ENCODE data around the gene CFI.
"Not testable (repeated sequence)": the region's sequence is repeated elsewhere in the genome, so short reads cannot be mapped to it uniquely, and the experiment has no call there.

CFI gene

GRCh38 chr4:109787807-109788206 lies 14.0 kb downstream of the CFI start:
- H3F3A ChIP-seq (ENCODE audit: insufficient read depth): no peaks in the 10 kb centered on the region
- no peak overlapping the region for H3K27ac ChIP-seq (ENCODE audit: low read depth, low read length)
- no peaks in the 10 kb centered on the region for H4K20me1 ChIP-seq (ENCODE audit: low read depth, low read length)
- no peaks in the 10 kb centered on the region for H3K36me3 ChIP-seq (ENCODE audit: low read length)
- H3K9me2 ChIP-seq (replicated peaks; ENCODE audit: insufficient read depth, low read length): no peaks in the 10 kb centered on the region
- H2AFZ ChIP-seq (ENCODE audit: low read depth, low read length, severe bottlenecking): no peak overlapping the region
- no peaks in the 10 kb centered on the region for H3K27me3 ChIP-seq (ENCODE audit: low read length)
- H3K4me2 ChIP-seq (ENCODE audit: low read depth, low read length, poor library complexity, severe bottlenecking): no peak overlapping the region
- H3K4me3 ChIP-seq (ENCODE audit: insufficient read depth, low read length, poor library complexity, severe bottlenecking): no peak overlapping the region
- no peak overlapping the region for H3K9ac ChIP-seq (ENCODE audit: low read length)
- H3K9me3 ChIP-seq (ENCODE audit: insufficient read depth, low read length): no peaks in the 10 kb centered on the region
- TF ChIP-seq EZH2phosphoT487 (conservative IDR thresholded peaks at IDR 0.05; ENCODE audit: low read length): no peak
- TF ChIP-seq, protein P1, sequence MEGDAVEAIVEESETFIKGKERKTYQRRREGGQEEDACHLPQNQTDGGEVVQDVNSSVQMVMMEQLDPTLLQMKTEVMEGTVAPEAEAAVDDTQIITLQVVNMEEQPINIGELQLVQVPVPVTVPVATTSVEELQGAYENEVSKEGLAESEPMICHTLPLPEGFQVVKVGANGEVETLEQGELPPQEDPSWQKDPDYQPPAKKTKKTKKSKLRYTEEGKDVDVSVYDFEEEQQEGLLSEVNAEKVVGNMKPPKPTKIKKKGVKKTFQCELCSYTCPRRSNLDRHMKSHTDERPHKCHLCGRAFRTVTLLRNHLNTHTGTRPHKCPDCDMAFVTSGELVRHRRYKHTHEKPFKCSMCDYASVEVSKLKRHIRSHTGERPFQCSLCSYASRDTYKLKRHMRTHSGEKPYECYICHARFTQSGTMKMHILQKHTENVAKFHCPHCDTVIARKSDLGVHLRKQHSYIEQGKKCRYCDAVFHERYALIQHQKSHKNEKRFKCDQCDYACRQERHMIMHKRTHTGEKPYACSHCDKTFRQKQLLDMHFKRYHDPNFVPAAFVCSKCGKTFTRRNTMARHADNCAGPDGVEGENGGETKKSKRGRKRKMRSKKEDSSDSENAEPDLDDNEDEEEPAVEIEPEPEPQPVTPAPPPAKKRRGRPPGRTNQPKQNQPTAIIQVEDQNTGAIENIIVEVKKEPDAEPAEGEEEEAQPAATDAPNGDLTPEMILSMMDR (IDR thresholded peaks at IDR 0.05; ENCODE audit: insufficient read depth, low read length, poor library complexity, severe bottlenecking): no peak
- no peaks in the 10 kb centered on the region for H3K79me2 ChIP-seq (ENCODE audit: insufficient read depth, low read length)

DNA sequence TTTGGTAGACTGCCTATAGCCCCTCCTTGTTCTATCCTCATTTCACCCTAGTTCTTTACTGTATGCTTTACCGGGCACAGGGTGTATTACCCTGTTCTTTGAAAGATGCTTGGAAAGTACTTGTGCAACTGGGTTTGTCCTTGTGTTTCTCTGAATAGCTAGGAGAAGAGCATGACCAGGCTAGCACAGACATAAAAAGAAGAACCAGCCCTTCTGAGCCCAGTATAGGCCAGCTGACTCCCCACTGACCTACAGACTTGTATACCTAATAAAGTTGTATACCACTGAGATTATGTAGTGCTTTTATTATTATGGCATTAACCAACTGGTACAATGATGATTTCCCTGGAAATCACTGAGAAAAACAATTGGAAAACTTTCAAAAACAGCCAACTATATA lies 15.0 kb downstream of the CFI start:
- H4K20me1 ChIP-seq (ENCODE audit: low read depth, low read length): no peaks in the 10 kb centered on the region
- no peaks in the 10 kb centered on the region for H3K9me3 ChIP-seq (ENCODE audit: insufficient read depth, low read length)
- no peaks in the 10 kb centered on the region for H3K79me2 ChIP-seq (ENCODE audit: insufficient read depth, low read length)
- H3K27me3 ChIP-seq (ENCODE audit: low read length): no peaks in the 10 kb centered on the region
- no peaks in the 10 kb centered on the region for H3F3A ChIP-seq (ENCODE audit: insufficient read depth)
- no peak overlapping the region for H3K4me2 ChIP-seq (ENCODE audit: low read depth, low read length, poor library complexity, severe bottlenecking)
- no peaks in the 10 kb centered on the region for H3K36me3 ChIP-seq (ENCODE audit: low read length)
- H2AFZ ChIP-seq (ENCODE audit: low read depth, low read length, severe bottlenecking): no peak overlapping the region
- no peak overlapping the region for H3K9ac ChIP-seq (ENCODE audit: low read length)
- no peak overlapping the region for H3K4me3 ChIP-seq (ENCODE audit: insufficient read depth, low read length, poor library complexity, severe bottlenecking)
- no peak for TF ChIP-seq EZH2phosphoT487 (conservative IDR thresholded peaks at IDR 0.05; ENCODE audit: low read length)
- TF ChIP-seq, protein P1 (IDR thresholded peaks at IDR 0.05; ENCODE audit: insufficient read depth, low read length, poor library complexity, severe bottlenecking): no peak
- H3K9me2 ChIP-seq (replicated peaks; ENCODE audit: insufficient read depth, low read length): no peaks in the 10 kb centered on the region
- no peak overlapping the region for H3K27ac ChIP-seq (ENCODE audit: low read depth, low read length)

GRCh38 chr4:109782092-109782491 lies 19.7 kb downstream of the CFI start:
- H3K79me2 ChIP-seq (ENCODE audit: insufficient read depth, low read length); H3K4me2 ChIP-seq (ENCODE audit: low read depth, low read length, poor library complexity, severe bottlenecking); H4K20me1 ChIP-seq (ENCODE audit: low read depth, low read length); H3K9me3 ChIP-seq (ENCODE audit: insufficient read depth, low read length); H3K9ac ChIP-seq (ENCODE audit: low read length); H3K27me3 ChIP-seq (ENCODE audit: low read length); H3K36me3 ChIP-seq (ENCODE audit: low read length); H3K4me3 ChIP-seq (ENCODE audit: insufficient read depth, low read length, poor library complexity, severe bottlenecking); H3K9me2 ChIP-seq (replicated peaks; ENCODE audit: insufficient read depth, low read length); H3K27ac ChIP-seq (ENCODE audit: low read depth, low read length); H2AFZ ChIP-seq (ENCODE audit: low read depth, low read length, severe bottlenecking); H3F3A ChIP-seq (ENCODE audit: insufficient read depth): not testable (repeated sequence)

DNA sequence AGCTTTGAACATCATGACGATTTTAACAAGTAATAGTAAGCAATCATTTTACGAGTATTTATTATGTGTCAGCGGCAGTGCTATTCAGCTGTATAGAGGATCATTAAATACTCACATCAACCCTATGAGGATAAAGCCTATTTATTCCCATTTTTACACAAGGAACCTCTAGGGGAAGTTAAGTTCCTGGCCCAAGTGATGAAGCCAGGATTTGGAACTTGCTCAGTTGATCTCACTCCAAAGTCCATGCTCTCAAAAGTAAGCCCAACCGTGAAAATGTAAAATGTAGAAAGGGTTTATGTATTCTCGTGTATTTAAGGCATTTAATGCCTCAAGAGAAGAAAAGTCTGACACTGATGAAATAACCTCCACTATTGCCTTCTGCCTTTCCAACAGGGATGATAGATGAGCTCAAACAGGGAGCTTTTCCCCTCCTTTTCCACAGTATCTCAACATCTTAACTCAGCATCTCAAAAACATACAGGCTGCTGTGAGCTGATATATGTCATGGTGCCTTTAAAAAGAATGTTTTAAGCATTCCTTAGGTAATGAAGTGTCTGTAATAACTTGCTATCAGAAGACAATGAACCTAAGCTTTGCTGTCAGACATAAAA lies 36.9 kb downstream of the CFI start:
- Histone ChIP-seq H3K9ac (ENCODE audit: low read length) (no peak overlapping the region), H3K27me3 (ENCODE audit: low read length) (no peaks in the 10 kb centered on the region), H3K9me3 (ENCODE audit: insufficient read depth, low read length) (no peaks in the 10 kb centered on the region), H3K9me2 (replicated peaks; ENCODE audit: insufficient read depth, low read length) (no peaks in the 10 kb centered on the region), H3K4me3 (ENCODE audit: insufficient read depth, low read length, poor library complexity, severe bottlenecking) (no peak overlapping the region), H3K27ac (ENCODE audit: low read depth, low read length) (no peak overlapping the region), H3F3A (ENCODE audit: insufficient read depth) (no peaks in the 10 kb centered on the region), H2AFZ (ENCODE audit: low read depth, low read length, severe bottlenecking) (no peak overlapping the region), H3K4me2 (ENCODE audit: low read depth, low read length, poor library complexity, severe bottlenecking) (no peak overlapping the region), H4K20me1 (ENCODE audit: low read depth, low read length) (no peaks in the 10 kb centered on the region), H3K79me2 (ENCODE audit: insufficient read depth, low read length) (no peaks in the 10 kb centered on the region), H3K36me3 (ENCODE audit: low read length) (no peaks in the 10 kb centered on the region)
- TF ChIP-seq, protein P1 (IDR thresholded peaks at IDR 0.05; ENCODE audit: insufficient read depth, low read length, poor library complexity, severe bottlenecking): no peak
- no peak for TF ChIP-seq EZH2phosphoT487 (conservative IDR thresholded peaks at IDR 0.05; ENCODE audit: low read length)
